Sigmoid colon (tissue), 7 donors: ENCODE measurements around the gene XPR1. TPM values are rescaled to one million over a fixed set of nuclear protein-coding genes. Genes with fewer than 3 reads are reported as not detected.

Experiments used
- DNase-seq: peaks from one replicate; pipeline ENCODE4 v3.0.0-alpha.2; 2019
- H3K27ac ChIP-seq, 4 donors: fragments of 200-600 bp; sonication (generic); one replicate each; pipeline ENCODE4 v1.5.1; 2016 to 2019; ENCODE audit warnings: mild to moderate bottlenecking in 1 of 4
- H3K27me3 ChIP-seq, 3 donors: fragments of 200-600 bp; sonication (generic); one replicate each; pipeline ENCODE4 v1.5.1; 2019; ENCODE audit warnings: mild to moderate bottlenecking in 1 of 3
- H3K36me3 ChIP-seq, 4 donors: fragments of 200-600 bp; sonication (generic); one replicate each; pipeline ENCODE4 v1.5.1; 2016 to 2019
- H3K4me1 ChIP-seq, 4 donors: fragments of 200-600 bp; sonication (generic); one replicate each; pipeline ENCODE4 v1.5.1; 2017 to 2019
- H3K4me3 ChIP-seq, 4 donors: fragments of 200-600 bp; sonication (generic); one replicate each; pipeline ENCODE4 v1.5.1; 2017 to 2019; ENCODE audit warnings: mild to moderate bottlenecking in 2 of 4, moderate library complexity in 1 of 4
- H3K9me3 ChIP-seq, 4 donors: fragments of 200-600 bp in 3 of 4; sonication (generic) in 3 of 4; one replicate each; pipeline versions ENCODE4 v1.5.1 to v1.6.1; 2013 to 2019
- CTCF ChIP-seq, 4 experiments: fragments of 450-650 bp in 3 of 4; fragments of 200-600 bp in 1 of 4; IDR thresholded peaks; one replicate each; pipeline ENCODE4 v1.5.1; 2016 to 2019; ENCODE audit warnings: antibody characterized with exemption in 4 of 4, mild to moderate bottlenecking in 3 of 4, moderate library complexity in 2 of 4
- EP300 ChIP-seq, 4 donors: sonication (generic); formaldehyde crosslinking; IDR thresholded peaks; one replicate each; pipeline ENCODE4 v1.6.1; 2017; ENCODE audit warnings: antibody characterized with exemption in 4 of 4
- POLR2A ChIP-seq, 2 donors: fragments of 450-650 bp; IDR thresholded peaks; one replicate each; pipeline ENCODE4 v1.6.1; 2016; ENCODE audit warnings: antibody characterized with exemption in 2 of 2, mild to moderate bottlenecking in 2 of 2, moderate library complexity in 2 of 2
- POLR2AphosphoS5 ChIP-seq, 4 donors: sonication (generic); formaldehyde crosslinking; IDR thresholded peaks; one replicate each; pipeline ENCODE4 v1.6.1; 2017; ENCODE audit warnings: antibody characterized with exemption in 4 of 4
- WGBS, 2 donors: extraction: QIAGEN DNeasy Blood & Tissue Kit; methylation state at CpG; one replicate each; pipeline ENCODE4 v1.1.7; 2013; 5-methylcytosine and 5-hydroxymethylcytosine counted together
- intact Hi-C: fragments of 100-400 bp; cut with DNase I; formaldehyde crosslinking; loops from one replicate; pipeline ENCODE4 v1.15.1; 2023
- polyA plus RNA-seq, 3 donors: library from polyadenylated mRNA; stranded (reverse); fragments of 200-250 nt; gene quantifications; one replicate each; pipeline ENCODE4 v1.2.3, GENCODE V29; 2013
- total RNA-seq, 4 donors: library from RNA; depleted of rRNA; stranded (reverse); fragments of >200 nt; gene quantifications; one replicate each; pipeline ENCODE4 v1.1.0, GENCODE V29; 2016
- donor health status: healthy with polysubstance abuse.
- donor health status: Bipolar disorder and iron deficiency.
- donor health status: healthy.

The XPR1 gene
- total and polyA plus RNA-seq, 7 donors = 1.8 to 18.8 (median 11.3) TPM

GRCh38 chr1:180905927-180906326 lies 274.1 kb downstream of the XPR1 start:
- Histone ChIP-seq H3K36me3 (no peaks in the 10 kb centered on the region), H3K27ac (no peak overlapping the region), H3K4me3 (no peak overlapping the region), H3K4me1 (peaks cover 0 to 12% (median 2%) of the 10 kb centered on the region in 4 donors), H3K9me3 (no peaks in the 10 kb centered on the region), H3K27me3 (no peaks in the 10 kb centered on the region)
- intact Hi-C loops = no loop called here
- no peak for DNase-seq
- TF ChIP-seq POLR2A (IDR thresholded peaks at IDR 0.05) (no peak), EP300 (IDR thresholded peaks at IDR 0.05) (no peak), POLR2AphosphoS5 (IDR thresholded peaks at IDR 0.05) (no peak), CTCF (IDR thresholded peaks at IDR 0.05) (no peak)
- WGBS, 2 donors = 90 to 94% methylated on average over 8 of the region's 8 CpGs

- DNase-seq = no peak
- H3K4me1 ChIP-seq = peaks cover 0 to 18% (median 7%) of the 10 kb centered on the region in 4 donors
- WGBS, 2 donors = 91 to 92% methylated on average over 9 of the region's 9 CpGs
- intact Hi-C loops = no loop called here
- no peaks in the 10 kb centered on the region for H3K36me3 ChIP-seq
- no peak overlapping the region for H3K4me3 ChIP-seq
- no peak overlapping the region for H3K27ac ChIP-seq
- no peaks in the 10 kb centered on the region for H3K27me3 ChIP-seq
- no peaks in the 10 kb centered on the region for H3K9me3 ChIP-seq
- TF ChIP-seq POLR2AphosphoS5 (IDR thresholded peaks at IDR 0.05) = no peak
- TF ChIP-seq POLR2A (IDR thresholded peaks at IDR 0.05) = no peak
- TF ChIP-seq CTCF (IDR thresholded peaks at IDR 0.05) = no peak
- TF ChIP-seq EP300 (IDR thresholded peaks at IDR 0.05) = no peak
Observed at GRCh38 chr1:180906511-180906910, 274.7 kb downstream of the XPR1 start.

GRCh38 chr1:180907313-180908055 lies 275.7 kb downstream of the XPR1 start:
- Histone ChIP-seq H3K9me3 (no peaks in the 10 kb centered on the region), H3K4me1 (peaks cover 0 to 24% (median 12%) of the 10 kb centered on the region in 4 donors), H3K27me3 (no peaks in the 10 kb centered on the region), H3K36me3 (no peaks in the 10 kb centered on the region), H3K27ac (no peak overlapping the region), H3K4me3 (no peak overlapping the region)
- TF ChIP-seq POLR2AphosphoS5 (IDR thresholded peaks at IDR 0.05) (no peak), POLR2A (IDR thresholded peaks at IDR 0.05) (no peak), CTCF (IDR thresholded peaks at IDR 0.05) (no peak), EP300 (IDR thresholded peaks at IDR 0.05) (no peak)
- WGBS, 2 donors = 89 to 90% methylated on average over 10 of the region's 10 CpGs
- intact Hi-C loops = no loop called here
- DNase-seq = no peak

- Histone ChIP-seq H3K27ac (no peak overlapping the region), H3K36me3 (no peaks in the 10 kb centered on the region), H3K27me3 (no peaks in the 10 kb centered on the region), H3K9me3 (no peaks in the 10 kb centered on the region), H3K4me3 (no peak overlapping the region), H3K4me1 (peaks cover 0 to 24% (median 12%) of the 10 kb centered on the region in 4 donors)
- intact Hi-C loops = no loop called here
- WGBS, 2 donors = 93 to 95% methylated on average over 15 of the region's 15 CpGs
- TF ChIP-seq CTCF (IDR thresholded peaks at IDR 0.05) (no peak), POLR2A (IDR thresholded peaks at IDR 0.05) (no peak), POLR2AphosphoS5 (IDR thresholded peaks at IDR 0.05) (no peak), EP300 (IDR thresholded peaks at IDR 0.05) (no peak)
- no peak for DNase-seq
Observed at GRCh38 chr1:180908074-180908765, 276.4 kb downstream of the XPR1 start.
